Measurements from ENCODE around the gene SULT2B1. TPM values are rescaled to one million over a fixed set of nuclear protein-coding genes. Genes with fewer than 3 reads are reported as not detected.

SULT2B1 gene
- polyA plus RNA-seq, 1 donor from 2014 or later = not detected

DNA sequence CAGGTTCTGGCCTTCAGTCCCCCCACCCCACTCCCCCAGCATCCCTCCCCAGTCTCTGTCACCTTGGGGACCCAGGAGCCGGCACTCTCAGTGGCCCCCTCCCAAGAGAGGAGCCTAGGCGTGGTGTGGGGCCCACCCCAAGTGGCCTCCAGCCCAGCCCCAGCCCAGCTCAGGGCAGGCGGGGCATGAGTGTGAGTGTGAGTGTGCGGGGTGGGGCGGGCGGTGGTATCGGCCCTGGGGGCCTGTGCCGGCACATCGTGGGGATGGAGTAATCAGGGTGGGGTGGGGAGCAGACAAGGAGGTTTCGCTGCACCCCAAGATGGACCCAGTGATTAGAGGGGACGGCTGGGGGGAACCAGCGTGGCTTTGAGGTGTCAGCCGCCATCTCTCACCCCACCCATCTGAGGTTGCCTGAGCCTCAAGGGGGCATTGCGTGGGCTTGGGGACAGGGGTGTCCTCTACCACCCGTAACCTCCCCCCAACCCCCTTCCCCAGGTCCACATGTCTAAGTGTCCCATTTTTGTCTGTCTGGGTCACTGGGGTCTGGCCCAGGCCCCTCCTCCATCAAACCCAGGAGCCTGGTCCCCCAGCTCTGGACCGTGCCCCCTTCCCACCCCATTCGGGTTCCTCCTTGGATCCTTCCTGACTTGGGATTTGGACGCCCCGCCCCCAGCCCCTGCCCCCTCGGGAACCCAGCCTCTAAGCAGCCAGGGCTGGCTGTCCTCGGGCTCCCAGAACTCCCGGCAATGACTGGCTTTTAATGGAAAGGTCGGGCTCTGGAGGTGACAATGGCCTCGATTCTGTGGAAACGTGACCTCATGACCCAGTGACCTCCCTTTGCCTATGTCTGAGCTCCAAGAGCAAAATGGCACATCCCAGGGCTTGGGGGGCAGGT is 6.9 kb upstream of the SULT2B1 start:
- H3K36me3 ChIP-seq (ENCODE audit: insufficient read depth, low read length) = no peaks in the 10 kb centered on the region
- no peak overlapping the region for H3K27ac ChIP-seq (ENCODE audit: low read length)
- no peaks in the 10 kb centered on the region for H3K79me2 ChIP-seq (replicated peaks; ENCODE audit: insufficient read depth, low read length)

DNA sequence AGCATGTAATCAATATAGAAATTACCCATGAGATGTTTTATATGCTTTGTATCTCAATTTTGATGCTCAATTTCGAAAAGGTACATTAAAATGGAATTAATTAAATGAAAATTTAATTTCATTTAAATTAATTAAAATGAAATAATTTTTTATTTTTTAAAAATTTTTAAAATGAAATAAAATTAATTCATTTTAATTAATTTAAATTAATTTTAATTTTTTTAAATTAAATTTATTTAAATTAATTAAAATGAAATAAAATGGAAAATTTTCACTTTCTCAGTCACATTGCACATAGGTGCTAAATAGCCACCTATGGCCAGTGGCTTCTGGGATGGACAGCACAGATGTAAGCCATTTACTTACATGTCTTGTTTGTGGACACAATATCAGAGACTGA is 4.2 kb upstream of the SULT2B1 start:
- H3K36me3 ChIP-seq (ENCODE audit: insufficient read depth, low read length) = no peaks in the 10 kb centered on the region
- no peaks in the 10 kb centered on the region for H3K9me2 ChIP-seq (ENCODE audit: insufficient read depth, low read length)
- no peak overlapping the region for H2AFZ ChIP-seq (ENCODE audit: low read depth, low read length)
- no peak overlapping the region for H3K4me3 ChIP-seq (ENCODE audit: low read length)
- H3K27ac ChIP-seq (ENCODE audit: low read length) = no peak overlapping the region
- no peak overlapping the region for H3K9ac ChIP-seq (ENCODE audit: low read length)
- no peak for TF ChIP-seq RAD21 (conservative IDR thresholded peaks at IDR 0.05)
- H3K27me3 ChIP-seq (ENCODE audit: insufficient read depth, low read depth, low read length) = no peaks in the 10 kb centered on the region
- H3F3A ChIP-seq (ENCODE audit: insufficient read depth, low read length, poor library complexity, severe bottlenecking) = no peaks in the 10 kb centered on the region
- H3K4me2 ChIP-seq (ENCODE audit: low read length) = no peak overlapping the region
- no peaks in the 10 kb centered on the region for H4K20me1 ChIP-seq (ENCODE audit: insufficient read depth)
- H3K79me2 ChIP-seq (replicated peaks; ENCODE audit: insufficient read depth, low read length) = no peaks in the 10 kb centered on the region
- no peaks in the 10 kb centered on the region for H3K9me3 ChIP-seq (ENCODE audit: low read length)

More for the DNA sequence above, 6.9 kb upstream of the SULT2B1 start:
- Histone ChIP-seq H3K4me2 (ENCODE audit: low read length) (no peak overlapping the region), H3K4me3 (ENCODE audit: low read length) (no peak overlapping the region), H3F3A (ENCODE audit: insufficient read depth, low read length, poor library complexity, severe bottlenecking) (no peaks in the 10 kb centered on the region), H2AFZ (ENCODE audit: low read depth, low read length) (no peak overlapping the region), H3K9me2 (ENCODE audit: insufficient read depth, low read length) (no peaks in the 10 kb centered on the region), H4K20me1 (ENCODE audit: insufficient read depth) (no peaks in the 10 kb centered on the region), H3K9me3 (ENCODE audit: low read length) (no peaks in the 10 kb centered on the region), H3K27me3 (ENCODE audit: insufficient read depth, low read depth, low read length) (no peaks in the 10 kb centered on the region), H3K9ac (ENCODE audit: low read length) (no peak overlapping the region)
- TF ChIP-seq SMC3 (conservative IDR thresholded peaks at IDR 0.05; ENCODE audit: poor library complexity) (no peak), EZH2 (IDR thresholded peaks at IDR 0.05; ENCODE audit: borderline replicate concordance, insufficient read depth, low read length, poor library complexity, severe bottlenecking) (no peak), EP300 (conservative IDR thresholded peaks at IDR 0.05; ENCODE audit: poor library complexity, severe bottlenecking) (no peak), TAF1 (IDR thresholded peaks at IDR 0.05; ENCODE audit: low read depth) (no peak), RAD21 (conservative IDR thresholded peaks at IDR 0.05) (no peak), POLR2AphosphoS5 (IDR thresholded peaks at IDR 0.05) (no peak), MXI1 (conservative IDR thresholded peaks at IDR 0.05; ENCODE audit: poor library complexity, severe bottlenecking) (no peak)
- TF ChIP-seq, protein P1, sequence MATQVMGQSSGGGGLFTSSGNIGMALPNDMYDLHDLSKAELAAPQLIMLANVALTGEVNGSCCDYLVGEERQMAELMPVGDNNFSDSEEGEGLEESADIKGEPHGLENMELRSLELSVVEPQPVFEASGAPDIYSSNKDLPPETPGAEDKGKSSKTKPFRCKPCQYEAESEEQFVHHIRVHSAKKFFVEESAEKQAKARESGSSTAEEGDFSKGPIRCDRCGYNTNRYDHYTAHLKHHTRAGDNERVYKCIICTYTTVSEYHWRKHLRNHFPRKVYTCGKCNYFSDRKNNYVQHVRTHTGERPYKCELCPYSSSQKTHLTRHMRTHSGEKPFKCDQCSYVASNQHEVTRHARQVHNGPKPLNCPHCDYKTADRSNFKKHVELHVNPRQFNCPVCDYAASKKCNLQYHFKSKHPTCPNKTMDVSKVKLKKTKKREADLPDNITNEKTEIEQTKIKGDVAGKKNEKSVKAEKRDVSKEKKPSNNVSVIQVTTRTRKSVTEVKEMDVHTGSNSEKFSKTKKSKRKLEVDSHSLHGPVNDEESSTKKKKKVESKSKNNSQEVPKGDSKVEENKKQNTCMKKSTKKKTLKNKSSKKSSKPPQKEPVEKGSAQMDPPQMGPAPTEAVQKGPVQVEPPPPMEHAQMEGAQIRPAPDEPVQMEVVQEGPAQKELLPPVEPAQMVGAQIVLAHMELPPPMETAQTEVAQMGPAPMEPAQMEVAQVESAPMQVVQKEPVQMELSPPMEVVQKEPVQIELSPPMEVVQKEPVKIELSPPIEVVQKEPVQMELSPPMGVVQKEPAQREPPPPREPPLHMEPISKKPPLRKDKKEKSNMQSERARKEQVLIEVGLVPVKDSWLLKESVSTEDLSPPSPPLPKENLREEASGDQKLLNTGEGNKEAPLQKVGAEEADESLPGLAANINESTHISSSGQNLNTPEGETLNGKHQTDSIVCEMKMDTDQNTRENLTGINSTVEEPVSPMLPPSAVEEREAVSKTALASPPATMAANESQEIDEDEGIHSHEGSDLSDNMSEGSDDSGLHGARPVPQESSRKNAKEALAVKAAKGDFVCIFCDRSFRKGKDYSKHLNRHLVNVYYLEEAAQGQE (IDR thresholded peaks at IDR 0.05; ENCODE audit: borderline replicate concordance) = no peak
- TF ChIP-seq, protein P2, sequence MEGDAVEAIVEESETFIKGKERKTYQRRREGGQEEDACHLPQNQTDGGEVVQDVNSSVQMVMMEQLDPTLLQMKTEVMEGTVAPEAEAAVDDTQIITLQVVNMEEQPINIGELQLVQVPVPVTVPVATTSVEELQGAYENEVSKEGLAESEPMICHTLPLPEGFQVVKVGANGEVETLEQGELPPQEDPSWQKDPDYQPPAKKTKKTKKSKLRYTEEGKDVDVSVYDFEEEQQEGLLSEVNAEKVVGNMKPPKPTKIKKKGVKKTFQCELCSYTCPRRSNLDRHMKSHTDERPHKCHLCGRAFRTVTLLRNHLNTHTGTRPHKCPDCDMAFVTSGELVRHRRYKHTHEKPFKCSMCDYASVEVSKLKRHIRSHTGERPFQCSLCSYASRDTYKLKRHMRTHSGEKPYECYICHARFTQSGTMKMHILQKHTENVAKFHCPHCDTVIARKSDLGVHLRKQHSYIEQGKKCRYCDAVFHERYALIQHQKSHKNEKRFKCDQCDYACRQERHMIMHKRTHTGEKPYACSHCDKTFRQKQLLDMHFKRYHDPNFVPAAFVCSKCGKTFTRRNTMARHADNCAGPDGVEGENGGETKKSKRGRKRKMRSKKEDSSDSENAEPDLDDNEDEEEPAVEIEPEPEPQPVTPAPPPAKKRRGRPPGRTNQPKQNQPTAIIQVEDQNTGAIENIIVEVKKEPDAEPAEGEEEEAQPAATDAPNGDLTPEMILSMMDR (IDR thresholded peaks at IDR 0.05; ENCODE audit: poor library complexity, severe bottlenecking) = no peak

Measured in neural cell (in vitro differentiated cells).